ENCODE measurements around the gene SEM1.

GRCh38 chr7:96694082-96694481 lies 15.6 kb downstream of the SEM1 start:
- no peak for TF ChIP-seq JUN (IDR thresholded peaks at IDR 0.05; ENCODE audit: low read depth, low read length)
- no peak for TF ChIP-seq POLR2A (IDR thresholded peaks at IDR 0.05; ENCODE audit: control extremely low read depth in 1 of 2, low read depth in 2 of 2, low read length in 2 of 2)
- no peak for TF ChIP-seq EZH2 (IDR thresholded peaks at IDR 0.05; ENCODE audit: low read depth, low read length, severe bottlenecking)
- TF ChIP-seq JUND (IDR thresholded peaks at IDR 0.05; ENCODE audit: low read length): no peak
- no peak for TF ChIP-seq SUZ12 (IDR thresholded peaks at IDR 0.05; ENCODE audit: low read length)
- TF ChIP-seq E2F6 (IDR thresholded peaks at IDR 0.05): no peak
- TF ChIP-seq CHD2 (IDR thresholded peaks at IDR 0.05; ENCODE audit: low read length): no peak
